H9 (cell line): ENCODE results near the gene FAM185A. TPM values are rescaled to one million over a fixed set of nuclear protein-coding genes. Genes with fewer than 3 reads are reported as not detected.
"Not testable (repeated sequence)": the region's sequence is repeated elsewhere in the genome, so short reads cannot be mapped to it uniquely, and the experiment has no call there.

Source experiments
- DNase-seq: peaks from one replicate; pipeline ENCODE4 v3.0.0-alpha.2; 2017
- H2AFZ ChIP-seq: one replicate; pipeline ENCODE4 v1.6.1; 2013; ENCODE audit warnings: mild to moderate bottlenecking, low read length, control low read depth, moderate library complexity
- H2AK5ac ChIP-seq: 2 replicates; pipeline ENCODE4 v1.6.1; 2013; ENCODE audit warnings: low read length, control low read depth, mixed read lengths; ENCODE audit not compliant: insufficient read length
- H2BK120ac ChIP-seq: one replicate; pipeline ENCODE4 v1.6.1; 2013; ENCODE audit warnings: low read depth, mild to moderate bottlenecking, low read length, control low read depth, inconsistent platforms; ENCODE audit not compliant: poor library complexity, severe bottlenecking
- H2BK12ac ChIP-seq: 2 replicates; pipeline ENCODE4 v1.6.1; 2013; ENCODE audit warnings: low read length, control low read depth, mixed read lengths, low read depth; ENCODE audit not compliant: insufficient read length
- H2BK15ac ChIP-seq: 2 replicates; pipeline ENCODE4 v1.6.1; 2013; ENCODE audit warnings: low read depth, low read length, control low read depth
- H2BK20ac ChIP-seq: one replicate; pipeline ENCODE4 v1.6.1; 2013; ENCODE audit warnings: low read depth, mild to moderate bottlenecking, low read length, control low read depth, inconsistent platforms; ENCODE audit not compliant: poor library complexity, severe bottlenecking
- H2BK5ac ChIP-seq: 2 replicates; pipeline ENCODE4 v1.6.1; 2013; ENCODE audit warnings: low read length, control low read depth, mixed read lengths; ENCODE audit not compliant: insufficient read length
- H3K14ac ChIP-seq: 2 replicates; pipeline ENCODE4 v1.6.1; 2013; ENCODE audit warnings: low read length, control low read depth; ENCODE audit not compliant: insufficient read depth
- H3K18ac ChIP-seq: 2 replicates; pipeline ENCODE4 v1.6.1; 2013; ENCODE audit warnings: low read depth, mild to moderate bottlenecking, mixed read lengths, low read length, control low read depth; ENCODE audit not compliant: insufficient read length
- H3K23ac ChIP-seq: 2 replicates; pipeline ENCODE4 v1.6.1; 2013; ENCODE audit warnings: low read length, control low read depth, mixed read lengths, low read depth; ENCODE audit not compliant: insufficient read length
- H3K23me2 ChIP-seq: 2 replicates; pipeline ENCODE4 v1.6.1; 2013; ENCODE audit warnings: low read depth, mild to moderate bottlenecking, mixed read lengths, low read length, control low read depth; ENCODE audit not compliant: insufficient read length, poor library complexity, severe bottlenecking
- H3K27ac ChIP-seq: 2 replicates; pipeline ENCODE4 v1.5.1; 2013; ENCODE audit warnings: low read length, control low read depth, mixed read lengths, low read depth; ENCODE audit not compliant: insufficient read length
- H3K27me3 ChIP-seq: 2 replicates; pipeline ENCODE4 v1.6.1; 2013; ENCODE audit warnings: low read length, control low read depth, inconsistent platforms; ENCODE audit not compliant: insufficient read depth
- H3K4ac ChIP-seq: 2 replicates; pipeline ENCODE4 v1.6.1; 2013; ENCODE audit warnings: low read depth, mild to moderate bottlenecking, control low read depth, inconsistent platforms, low read length, moderate library complexity
- H3K4me1 ChIP-seq: 2 replicates; pipeline ENCODE4 v1.6.1; 2013; ENCODE audit warnings: low read length, control low read depth, inconsistent platforms; ENCODE audit not compliant: insufficient read depth
- H3K4me2 ChIP-seq: 2 replicates; pipeline ENCODE4 v1.6.1; 2013; ENCODE audit warnings: low read length, control low read depth, mixed read lengths; ENCODE audit not compliant: insufficient read length, insufficient read depth
- H3K56ac ChIP-seq: 2 replicates; pipeline ENCODE4 v1.6.1; 2013; ENCODE audit warnings: low read depth, mild to moderate bottlenecking, mixed read lengths, low read length, control low read depth; ENCODE audit not compliant: insufficient read length
- H3K79me1 ChIP-seq: 2 replicates; pipeline ENCODE4 v1.6.1; 2013; ENCODE audit warnings: low read depth, mild to moderate bottlenecking, moderate library complexity, low read length, control low read depth, inconsistent platforms; ENCODE audit not compliant: insufficient read depth, poor library complexity, severe bottlenecking
- H3K79me2 ChIP-seq: 2 replicates; pipeline ENCODE4 v1.6.1; 2013; ENCODE audit warnings: low read length, control low read depth, inconsistent platforms; ENCODE audit not compliant: insufficient read depth
- H3K9ac ChIP-seq: 2 replicates; pipeline ENCODE4 v1.6.1; 2013; ENCODE audit warnings: low read length, control low read depth, mixed read lengths; ENCODE audit not compliant: insufficient read length; ENCODE audit errors: extremely low read depth
- H3K9me3 ChIP-seq: one replicate; pipeline ENCODE4 v1.6.1; 2013; ENCODE audit warnings: low read depth, low read length, inconsistent platforms; ENCODE audit not compliant: control insufficient read depth
- H3T11ph ChIP-seq: one replicate; pipeline ENCODE4 v1.6.1; 2013; ENCODE audit warnings: mild to moderate bottlenecking, low read length, control low read depth, inconsistent platforms
- H4K20me1 ChIP-seq: one replicate; pipeline ENCODE4 v1.6.1; 2013; ENCODE audit not compliant: control insufficient read depth, insufficient read length, insufficient read depth
- H4K5ac ChIP-seq: 2 replicates; pipeline ENCODE4 v1.6.1; 2013; ENCODE audit warnings: low read depth, mild to moderate bottlenecking, mixed read lengths, low read length, control low read depth; ENCODE audit not compliant: insufficient read length
- H4K8ac ChIP-seq: replicated peaks from 2 replicates; pipeline ENCODE4 v1.6.1; 2013; ENCODE audit warnings: low read length, control low read depth, mixed read lengths, low read depth; ENCODE audit not compliant: insufficient read length
- H4K91ac ChIP-seq: 2 replicates; pipeline ENCODE4 v1.6.1; 2013; ENCODE audit warnings: low read depth, mild to moderate bottlenecking, moderate library complexity, mixed read lengths, low read length, control low read depth; ENCODE audit not compliant: insufficient read length
- H3K27ac Mint-ChIP-seq, 3 experiments: 2 replicates in 2 of 3; 3 replicates in 1 of 3; pipeline ENCODE4 v1.8.0; 2020 to 2021; ENCODE audit warnings: mixed read lengths in 3 of 3, mild to moderate bottlenecking in 1 of 3, moderate library complexity in 1 of 3
- H3K27me3 Mint-ChIP-seq: 2 replicates; pipeline ENCODE4 v1.8.0; 2021; ENCODE audit warnings: low read depth, mild to moderate bottlenecking, moderate library complexity, mixed read lengths
- H3K36me3 Mint-ChIP-seq, 3 experiments: 2 replicates in 2 of 3; 3 replicates in 1 of 3; pipeline ENCODE4 v1.8.0; 2020 to 2021; ENCODE audit warnings: low read depth in 3 of 3, mixed read lengths in 3 of 3; ENCODE audit not compliant: insufficient read depth in 1 of 3
- H3K4me1 Mint-ChIP-seq, 2 experiments: 2 replicates each; pipeline ENCODE4 v1.8.0; 2020; ENCODE audit warnings: mixed read lengths in 2 of 2
- H3K4me3 Mint-ChIP-seq, 2 experiments: 2 replicates in 1 of 2; 3 replicates in 1 of 2; pipeline ENCODE4 v1.8.0; 2020 to 2021; ENCODE audit warnings: mild to moderate bottlenecking in 2 of 2, mixed read lengths in 2 of 2, moderate library complexity in 1 of 2
- H3K9me3 Mint-ChIP-seq, 2 experiments: 2 replicates in 1 of 2; 3 replicates in 1 of 2; pipeline ENCODE4 v1.8.0; 2020; ENCODE audit warnings: mild to moderate bottlenecking in 2 of 2, mixed read lengths in 2 of 2, moderate library complexity in 1 of 2
- WGBS: extraction: QIAGEN DNeasy Blood & Tissue Kit; methylation state at CpG from one replicate; pipeline ENCODE4 v1.1.7; 2013; ENCODE audit warnings: missing lambda C conversion rate, low lambda C conversion rate, mixed read lengths; ENCODE audit not compliant: insufficient read length; ENCODE audit errors: extremely low coverage; 5-methylcytosine and 5-hydroxymethylcytosine counted together
- total RNA-seq: library from RNA; stranded (reverse); gene quantifications from 2 replicates; pipeline ENCODE4 v1.2.1, GENCODE V29; 2021

FAM185A gene
- total RNA-seq, 1 experiment from 2014 or later = 7.0 TPM

- H3K9ac ChIP-seq = peak overlapping the region; percentile 65
- H3K9me3 Mint-ChIP-seq, H2BK5ac ChIP-seq: not testable (repeated sequence)
These were observed 617 bp downstream of the FAM185A start for GRCh38 chr7:102749445-102749786.

More at GRCh38 chr7:102749445-102749786, 617 bp downstream of the FAM185A start:
- H2BK120ac ChIP-seq, H3K27ac ChIP-seq, H3K36me3 Mint-ChIP-seq, H3K18ac ChIP-seq, H2BK20ac ChIP-seq, H3K23ac ChIP-seq, H3K14ac ChIP-seq, H4K20me1 ChIP-seq, H3K27me3 ChIP-seq, H4K8ac ChIP-seq, H2AFZ ChIP-seq, H2AK5ac ChIP-seq, H3K27ac Mint-ChIP-seq, DNase-seq, H3K4me1 ChIP-seq, H3K23me2 ChIP-seq, H3K79me1 ChIP-seq, H3T11ph ChIP-seq, H3K9me3 ChIP-seq, H2BK15ac ChIP-seq, H3K4ac ChIP-seq, H3K27me3 Mint-ChIP-seq, H4K91ac ChIP-seq, H3K56ac ChIP-seq, H2BK12ac ChIP-seq, H3K79me2 ChIP-seq, H4K5ac ChIP-seq: not testable (repeated sequence)
- Mint-ChIP-seq H3K4me3 (peak overlapping the region; percentile 87 to 90), H3K4me1 (peaks cover 8 to 18% of the 10 kb centered on the region in 2 experiments)
- peak overlapping the region; percentile 57 for H3K4me2 ChIP-seq
- WGBS = no CpG with 5 or more reads among the region's 26 CpGs
